Brain microvascular endothelial cell (primary cell): ENCODE measurements around the gene RUNDC3A.

Source experiments
- DNase-seq: peaks from one replicate; pipeline ENCODE4 v3.0.0-alpha.2; 2020
- H3K27ac ChIP-seq: fragments of 250-450 bp; sonication (Bioruptor Pico); 2 replicates; pipeline ENCODE4 v1.5.1; 2020; ENCODE audit warnings: mild to moderate bottlenecking, moderate library complexity
- H3K27me3 ChIP-seq: fragments of 250-450 bp; sonication (Bioruptor Pico); replicated peaks from 2 replicates; pipeline ENCODE4 v1.5.1; 2020; ENCODE audit warnings: mild to moderate bottlenecking
- H3K36me3 ChIP-seq: fragments of 250-450 bp; sonication (Bioruptor Pico); replicated peaks from 2 replicates; pipeline ENCODE4 v1.5.1; 2020; ENCODE audit warnings: mild to moderate bottlenecking
- H3K4me3 ChIP-seq: 2 replicates; pipeline ENCODE4 v1.5.1; 2011; ENCODE audit warnings: low read depth, mild to moderate bottlenecking, control low read depth, low read length, moderate library complexity
- in situ Hi-C: cut with HindIII; loops from 2 replicates; pipeline ENCODE4 v1.10.0; 2017; ENCODE audit warnings: low sequenced_read_pairs, low pct_ligation_motif_present
- TF ChIP-seq, protein P1 (sequence below): IDR thresholded peaks from 2 replicates; pipeline ENCODE4 v1.5.1; 2011; ENCODE audit warnings: low read depth, mild to moderate bottlenecking, moderate library complexity, low read length, control low read depth, inconsistent platforms; ENCODE audit errors: missing control alignments

The RUNDC3A gene

DNA sequence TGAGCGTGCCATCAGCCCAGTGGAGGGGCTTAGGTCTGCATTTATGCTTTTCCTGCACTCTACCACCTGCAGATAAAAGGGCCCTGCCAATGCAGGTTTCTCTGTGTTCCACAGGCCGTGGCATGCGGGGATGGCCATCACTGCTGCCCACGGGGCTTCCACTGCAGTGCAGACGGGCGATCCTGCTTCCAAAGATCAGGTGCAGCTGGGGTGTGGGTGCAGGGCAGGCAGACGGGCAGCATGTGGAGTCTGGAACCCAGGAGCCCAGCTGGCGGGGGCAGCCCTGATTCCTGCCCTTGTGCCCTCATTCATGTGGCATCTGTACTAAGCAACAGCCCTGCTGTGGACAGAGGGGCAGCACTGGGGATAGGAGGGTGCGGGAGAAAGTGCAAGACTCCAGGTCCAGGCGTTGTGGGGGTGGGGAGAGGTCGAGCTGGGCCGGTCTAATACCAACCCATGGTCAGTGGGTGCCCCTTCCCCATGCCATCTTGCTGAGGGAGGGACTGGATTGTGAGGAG, 41.2 kb downstream of the RUNDC3A start:
- in situ Hi-C loops = no loop called here
- H3K27me3 ChIP-seq = no peaks in the 10 kb centered on the region
- no peak overlapping the region for H3K27ac ChIP-seq
- DNase-seq = no peak
- no peak overlapping the region for H3K4me3 ChIP-seq
- H3K36me3 ChIP-seq = peaks cover 29% of the 10 kb centered on the region
- TF ChIP-seq, protein P1, sequence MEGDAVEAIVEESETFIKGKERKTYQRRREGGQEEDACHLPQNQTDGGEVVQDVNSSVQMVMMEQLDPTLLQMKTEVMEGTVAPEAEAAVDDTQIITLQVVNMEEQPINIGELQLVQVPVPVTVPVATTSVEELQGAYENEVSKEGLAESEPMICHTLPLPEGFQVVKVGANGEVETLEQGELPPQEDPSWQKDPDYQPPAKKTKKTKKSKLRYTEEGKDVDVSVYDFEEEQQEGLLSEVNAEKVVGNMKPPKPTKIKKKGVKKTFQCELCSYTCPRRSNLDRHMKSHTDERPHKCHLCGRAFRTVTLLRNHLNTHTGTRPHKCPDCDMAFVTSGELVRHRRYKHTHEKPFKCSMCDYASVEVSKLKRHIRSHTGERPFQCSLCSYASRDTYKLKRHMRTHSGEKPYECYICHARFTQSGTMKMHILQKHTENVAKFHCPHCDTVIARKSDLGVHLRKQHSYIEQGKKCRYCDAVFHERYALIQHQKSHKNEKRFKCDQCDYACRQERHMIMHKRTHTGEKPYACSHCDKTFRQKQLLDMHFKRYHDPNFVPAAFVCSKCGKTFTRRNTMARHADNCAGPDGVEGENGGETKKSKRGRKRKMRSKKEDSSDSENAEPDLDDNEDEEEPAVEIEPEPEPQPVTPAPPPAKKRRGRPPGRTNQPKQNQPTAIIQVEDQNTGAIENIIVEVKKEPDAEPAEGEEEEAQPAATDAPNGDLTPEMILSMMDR = no peak

DNA sequence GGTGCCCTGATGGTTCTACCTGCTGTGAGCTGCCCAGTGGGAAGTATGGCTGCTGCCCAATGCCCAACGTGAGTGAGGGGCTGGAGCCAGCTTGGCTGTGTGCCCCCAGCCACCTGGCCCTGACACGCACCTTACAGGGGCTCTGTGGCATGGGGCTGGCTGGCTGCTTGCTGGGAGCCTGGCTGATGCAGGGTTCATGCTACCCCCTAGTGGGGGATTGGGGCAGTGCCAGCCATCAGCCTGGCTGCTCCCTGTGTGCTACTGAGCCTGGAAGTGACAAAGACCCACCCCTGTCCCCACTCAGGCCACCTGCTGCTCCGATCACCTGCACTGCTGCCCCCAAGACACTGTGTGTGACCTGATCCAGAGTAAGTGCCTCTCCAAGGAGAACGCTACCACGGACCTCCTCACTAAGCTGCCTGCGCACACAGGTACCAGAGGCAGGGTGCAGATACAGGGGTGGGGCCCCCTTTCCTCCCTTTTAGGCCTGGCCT, 42.4 kb downstream of the RUNDC3A start:
- H3K27me3 ChIP-seq = no peaks in the 10 kb centered on the region
- peak; percentile 36 for DNase-seq
- TF ChIP-seq, protein P1 = peak; percentile 88
- peaks cover 29% of the 10 kb centered on the region for H3K36me3 ChIP-seq
- in situ Hi-C loops = no loop called here
- H3K4me3 ChIP-seq = no peak overlapping the region
- H3K27ac ChIP-seq = no peak overlapping the region

DNA sequence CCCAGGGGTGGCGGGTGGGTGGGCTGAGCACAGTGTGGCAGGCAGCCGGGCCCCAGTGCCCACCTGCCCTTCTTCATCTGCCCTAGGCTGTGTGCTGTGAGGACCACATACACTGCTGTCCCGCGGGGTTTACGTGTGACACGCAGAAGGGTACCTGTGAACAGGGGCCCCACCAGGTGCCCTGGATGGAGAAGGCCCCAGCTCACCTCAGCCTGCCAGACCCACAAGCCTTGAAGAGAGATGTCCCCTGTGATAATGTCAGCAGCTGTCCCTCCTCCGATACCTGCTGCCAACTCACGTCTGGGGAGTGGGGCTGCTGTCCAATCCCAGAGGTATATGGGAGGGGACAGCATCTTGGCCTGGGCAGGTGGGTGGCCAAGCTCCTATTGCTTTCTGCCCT, 43.1 kb downstream of the RUNDC3A start:
- TF ChIP-seq, protein P1 = no peak

DNA sequence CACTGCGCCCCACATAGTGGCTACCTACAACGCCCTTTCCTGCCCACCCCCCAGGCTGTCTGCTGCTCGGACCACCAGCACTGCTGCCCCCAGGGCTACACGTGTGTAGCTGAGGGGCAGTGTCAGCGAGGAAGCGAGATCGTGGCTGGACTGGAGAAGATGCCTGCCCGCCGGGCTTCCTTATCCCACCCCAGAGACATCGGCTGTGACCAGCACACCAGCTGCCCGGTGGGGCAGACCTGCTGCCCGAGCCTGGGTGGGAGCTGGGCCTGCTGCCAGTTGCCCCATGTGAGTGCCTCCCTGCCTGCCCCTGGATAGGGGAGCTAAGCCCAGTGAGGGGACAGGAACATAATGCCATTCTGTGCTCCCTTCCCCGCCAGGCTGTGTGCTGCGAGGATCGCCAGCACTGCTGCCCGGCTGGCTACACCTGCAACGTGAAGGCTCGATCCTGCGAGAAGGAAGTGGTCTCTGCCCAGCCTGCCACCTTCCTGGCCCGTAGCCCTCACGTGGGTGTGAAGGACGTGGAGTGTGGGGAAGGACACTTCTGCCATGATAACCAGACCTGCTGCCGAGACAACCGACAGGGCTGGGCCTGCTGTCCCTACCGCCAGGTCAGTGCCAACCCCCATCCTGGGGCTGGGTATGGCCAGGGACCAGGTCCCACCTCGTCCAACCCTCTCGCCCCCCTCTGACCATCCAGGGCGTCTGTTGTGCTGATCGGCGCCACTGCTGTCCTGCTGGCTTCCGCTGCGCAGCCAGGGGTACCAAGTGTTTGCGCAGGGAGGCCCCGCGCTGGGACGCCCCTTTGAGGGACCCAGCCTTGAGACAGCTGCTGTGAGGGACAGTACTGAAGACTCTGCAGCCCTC, 43.8 kb downstream of the RUNDC3A start:
- TF ChIP-seq, protein P1 = no peak
- in situ Hi-C loops = no loop called here
- H3K36me3 ChIP-seq = peaks cover 29% of the 10 kb centered on the region
- no peak overlapping the region for H3K4me3 ChIP-seq
- no peak overlapping the region for H3K27ac ChIP-seq
- DNase-seq = no peak
- H3K27me3 ChIP-seq = no peaks in the 10 kb centered on the region

More for the DNA sequence above, 43.1 kb downstream of the RUNDC3A start:
- no peaks in the 10 kb centered on the region for H3K27me3 ChIP-seq
- H3K27ac ChIP-seq = no peak overlapping the region
- H3K4me3 ChIP-seq = no peak overlapping the region
- in situ Hi-C loops = no loop called here
- DNase-seq = no peak
- peaks cover 29% of the 10 kb centered on the region for H3K36me3 ChIP-seq

DNA sequence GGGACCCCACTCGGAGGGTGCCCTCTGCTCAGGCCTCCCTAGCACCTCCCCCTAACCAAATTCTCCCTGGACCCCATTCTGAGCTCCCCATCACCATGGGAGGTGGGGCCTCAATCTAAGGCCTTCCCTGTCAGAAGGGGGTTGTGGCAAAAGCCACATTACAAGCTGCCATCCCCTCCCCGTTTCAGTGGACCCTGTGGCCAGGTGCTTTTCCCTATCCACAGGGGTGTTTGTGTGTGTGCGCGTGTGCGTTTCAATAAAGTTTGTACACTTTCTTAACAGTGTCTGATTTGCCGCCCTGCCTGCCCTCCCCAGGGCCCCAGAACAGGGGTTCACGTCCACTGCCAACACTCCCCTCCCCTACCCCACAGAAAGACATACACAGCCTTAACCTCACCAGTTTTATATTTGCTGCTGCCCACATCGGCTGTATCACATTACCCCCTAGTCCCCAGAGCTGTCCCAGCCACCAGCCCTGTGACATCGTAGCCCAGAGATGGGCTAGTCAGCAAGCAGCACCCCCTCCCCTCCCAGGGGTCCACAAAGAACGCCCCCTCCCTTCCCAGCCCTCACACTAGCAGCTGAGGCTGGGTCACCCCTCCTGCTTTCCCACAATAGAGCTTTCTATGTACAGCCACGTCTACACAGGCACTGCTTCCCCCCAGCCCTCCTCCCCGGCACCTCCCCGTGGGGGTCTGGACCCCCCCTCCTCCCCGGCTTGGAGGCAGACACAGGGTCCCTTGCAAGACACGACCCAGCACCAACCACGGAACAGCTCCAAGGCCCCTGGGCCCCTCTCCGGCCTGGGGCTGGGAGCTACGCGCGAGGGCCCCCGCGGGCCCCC, 44.6 kb downstream of the RUNDC3A start:
- TF ChIP-seq, protein P1 = no peak
- in situ Hi-C loops = no loop called here
- H3K27ac ChIP-seq = no peak overlapping the region
- H3K36me3 ChIP-seq = peaks cover 29% of the 10 kb centered on the region
- no peak for DNase-seq
- H3K27me3 ChIP-seq = no peaks in the 10 kb centered on the region
- no peak overlapping the region for H3K4me3 ChIP-seq
